ENCODE results near the gene CLDN9.

Gene CLDN9, protein sequence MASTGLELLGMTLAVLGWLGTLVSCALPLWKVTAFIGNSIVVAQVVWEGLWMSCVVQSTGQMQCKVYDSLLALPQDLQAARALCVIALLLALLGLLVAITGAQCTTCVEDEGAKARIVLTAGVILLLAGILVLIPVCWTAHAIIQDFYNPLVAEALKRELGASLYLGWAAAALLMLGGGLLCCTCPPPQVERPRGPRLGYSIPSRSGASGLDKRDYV

DNA sequence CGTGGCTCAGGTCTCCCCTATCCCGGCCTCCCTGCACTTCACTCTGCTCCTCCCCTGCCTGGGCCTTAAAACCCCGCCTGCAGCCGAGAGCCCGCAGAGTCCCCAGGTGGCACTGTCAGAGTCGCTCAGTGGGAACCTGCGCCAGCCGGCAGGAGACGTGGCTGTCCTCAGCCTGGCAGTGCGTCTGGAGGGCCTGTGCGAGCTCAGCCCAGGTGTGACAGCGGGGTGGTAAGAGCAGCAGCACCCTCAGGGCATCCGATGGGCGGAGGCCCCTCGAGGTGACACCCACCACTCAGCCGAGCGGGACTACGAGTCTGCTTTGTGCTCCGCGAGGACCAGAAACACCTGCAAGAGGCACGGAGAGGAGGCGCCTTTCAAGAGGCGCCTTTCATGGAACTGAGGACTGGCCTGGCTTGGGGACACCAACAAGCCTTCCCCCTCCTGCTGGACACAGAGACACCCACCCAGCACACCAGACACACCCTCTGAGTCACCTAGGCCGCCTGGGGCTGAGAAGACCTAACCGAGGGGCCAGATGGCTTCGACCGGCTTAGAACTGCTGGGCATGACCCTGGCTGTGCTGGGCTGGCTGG is at the start of gene CLDN9:
CLDN9 (plus strand) TSS at position 96 of the 593 bp plus-strand sequence; CDS start at position 536, 440 bp downstream.
- no peak for DNase-seq (ENCODE audit: low read depth in 3 of 3)

DNA sequence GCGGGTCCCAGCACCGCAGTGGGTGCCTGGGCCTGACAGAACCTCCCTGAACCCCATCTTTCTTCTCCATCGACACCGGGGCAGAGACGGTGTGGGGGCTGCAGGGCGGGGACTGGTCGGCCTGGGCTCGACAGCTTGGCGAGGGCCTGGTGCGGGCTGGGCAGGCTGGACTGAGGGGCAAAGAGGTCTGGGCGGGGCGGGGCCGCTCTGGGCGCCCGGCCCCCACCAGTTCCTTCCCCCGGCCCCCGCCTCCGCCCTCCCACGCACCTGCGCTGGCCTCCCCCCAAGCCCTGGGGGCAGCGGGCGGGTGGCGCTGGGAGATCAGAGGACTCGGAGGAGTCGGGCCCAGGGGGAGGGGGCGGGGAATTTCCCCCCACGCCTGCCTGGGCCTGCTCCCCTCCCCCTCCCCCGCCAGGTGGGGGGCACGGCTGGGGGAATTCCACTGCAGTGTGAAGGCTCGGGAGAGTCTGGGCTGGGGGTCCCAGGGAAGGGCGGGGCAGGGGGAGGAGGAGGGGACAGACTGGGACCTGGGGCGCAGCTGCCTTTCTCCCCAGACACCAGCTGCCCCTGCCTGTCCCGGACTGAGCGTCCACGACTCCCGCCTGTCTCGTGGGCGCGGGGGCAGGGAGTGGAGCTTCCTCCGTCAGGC is 49.5 kb upstream of the CLDN9 start:
- peak in 2 of 3 experiments; percentile 45 to 48 for DNase-seq (ENCODE audit: low read depth in 3 of 3)

DNA sequence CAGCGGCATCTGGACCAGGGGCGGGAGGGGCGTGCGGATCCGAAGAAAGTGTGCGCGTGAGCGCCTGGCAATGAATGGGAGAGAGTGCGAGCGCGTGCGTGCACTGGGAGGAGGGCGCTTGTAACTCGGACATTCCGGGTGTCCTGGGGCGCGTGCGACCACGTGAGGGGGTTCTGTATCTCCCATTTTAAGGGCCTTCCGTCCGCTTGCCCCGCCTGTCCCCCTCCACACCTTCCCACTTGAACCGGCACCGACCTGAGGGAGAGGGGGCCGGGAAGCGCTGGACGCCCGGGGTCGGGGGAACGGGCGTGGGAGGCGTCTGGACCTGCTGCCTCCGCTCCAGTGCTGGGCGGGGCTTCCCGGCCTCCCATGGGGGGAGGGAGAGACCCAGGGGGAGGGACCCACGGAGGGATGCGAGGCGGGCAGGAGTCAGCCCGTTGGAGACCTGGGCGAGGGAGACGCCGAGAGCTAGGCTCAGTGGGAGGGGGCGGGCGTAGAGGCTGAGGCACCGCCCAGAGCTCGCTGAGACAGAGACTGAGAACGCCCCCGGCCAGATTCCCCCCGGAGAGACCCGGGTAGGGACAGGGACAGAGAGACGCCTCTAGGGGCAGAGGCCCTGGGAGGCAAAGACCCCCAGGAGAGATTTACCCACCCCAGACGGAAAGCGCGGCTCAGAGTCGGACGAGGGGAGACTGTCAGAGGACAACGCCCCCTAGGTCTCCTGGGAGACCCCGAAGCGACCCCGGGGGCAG is 48.8 kb upstream of the CLDN9 start, which contains the start of gene KREMEN2:
KREMEN2 (plus strand) TSS at position 553 of the 752 bp plus-strand sequence. CDS start 246 bp downstream, outside the sequence.
- DNase-seq (ENCODE audit: low read depth in 3 of 3), result peak in 1 of 3 experiments; percentile 42

DNA sequence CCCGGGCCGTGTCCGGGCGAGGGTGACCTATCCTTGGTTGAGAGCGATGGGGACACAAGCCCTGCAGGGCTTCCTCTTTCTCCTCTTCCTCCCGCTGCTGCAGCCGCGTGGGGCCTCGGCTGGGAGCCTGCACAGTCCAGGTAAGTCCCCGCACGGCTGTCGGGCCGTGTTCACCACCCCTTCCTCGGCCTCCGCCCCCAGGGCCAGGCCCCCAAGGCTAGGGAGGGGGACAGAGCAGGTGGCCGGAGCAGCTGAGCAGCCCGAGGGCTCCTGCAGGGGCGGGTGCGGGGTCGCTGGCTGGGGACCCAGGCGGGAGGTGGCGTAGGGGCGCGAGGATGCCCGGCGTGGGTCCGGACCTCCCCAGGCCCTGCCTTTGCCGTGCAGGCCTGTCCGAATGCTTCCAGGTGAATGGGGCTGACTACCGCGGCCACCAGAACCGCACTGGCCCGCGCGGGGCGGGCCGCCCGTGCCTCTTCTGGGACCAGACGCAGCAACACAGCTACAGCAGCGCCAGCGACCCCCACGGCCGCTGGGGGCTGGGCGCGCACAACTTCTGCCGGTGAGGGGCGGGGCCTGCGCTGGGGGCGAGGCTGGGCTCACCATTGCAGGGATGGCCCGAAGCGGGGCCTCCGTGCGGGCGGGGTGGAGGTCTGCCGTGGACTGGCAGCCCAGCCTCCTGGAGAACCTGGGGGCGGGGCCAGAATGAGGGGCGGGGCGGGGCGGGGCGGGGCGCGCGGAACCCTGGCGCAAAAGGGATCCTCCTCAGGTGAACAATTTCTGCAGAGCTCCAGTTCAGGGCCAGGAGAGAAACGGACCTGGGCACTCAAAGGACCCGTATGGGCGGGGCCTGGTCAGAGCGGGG is 48.0 kb upstream of the CLDN9 start:
- DNase-seq (ENCODE audit: low read depth in 3 of 3), result peak in 1 of 3 experiments; percentile 38

DNA sequence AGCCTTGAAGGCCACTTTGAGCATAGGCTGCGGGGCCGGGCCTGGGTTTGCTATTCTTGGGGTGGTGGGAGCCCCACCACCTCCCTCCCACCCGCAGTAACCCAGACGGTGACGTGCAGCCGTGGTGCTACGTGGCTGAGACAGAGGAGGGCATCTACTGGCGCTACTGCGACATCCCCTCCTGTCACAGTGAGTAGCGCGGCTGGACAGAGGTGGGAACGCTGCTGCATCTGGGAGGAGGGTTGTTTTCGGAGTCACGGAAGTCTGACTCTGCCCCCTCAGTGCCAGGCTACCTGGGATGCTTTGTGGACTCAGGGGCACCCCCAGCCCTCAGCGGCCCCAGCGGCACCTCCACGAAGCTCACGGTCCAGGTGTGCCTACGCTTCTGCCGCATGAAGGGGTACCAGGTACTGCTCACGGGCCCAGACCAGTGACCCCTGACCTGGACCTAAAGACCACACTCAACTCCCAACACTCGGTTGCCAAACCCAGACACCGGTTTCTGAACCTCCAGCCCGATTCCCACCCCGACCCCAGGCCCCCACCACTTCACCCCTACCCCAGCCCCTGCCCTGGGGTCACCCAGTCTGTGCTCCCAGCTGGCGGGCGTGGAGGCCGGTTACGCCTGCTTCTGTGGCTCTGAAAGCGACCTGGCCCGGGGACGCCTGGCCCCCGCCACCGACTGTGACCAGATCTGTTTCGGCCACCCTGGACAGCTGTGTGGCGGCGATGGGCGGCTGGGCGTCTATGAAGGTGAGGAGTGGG is 46.5 kb upstream of the CLDN9 start:
- DNase-seq (ENCODE audit: low read depth in 3 of 3), result no peak

DNA sequence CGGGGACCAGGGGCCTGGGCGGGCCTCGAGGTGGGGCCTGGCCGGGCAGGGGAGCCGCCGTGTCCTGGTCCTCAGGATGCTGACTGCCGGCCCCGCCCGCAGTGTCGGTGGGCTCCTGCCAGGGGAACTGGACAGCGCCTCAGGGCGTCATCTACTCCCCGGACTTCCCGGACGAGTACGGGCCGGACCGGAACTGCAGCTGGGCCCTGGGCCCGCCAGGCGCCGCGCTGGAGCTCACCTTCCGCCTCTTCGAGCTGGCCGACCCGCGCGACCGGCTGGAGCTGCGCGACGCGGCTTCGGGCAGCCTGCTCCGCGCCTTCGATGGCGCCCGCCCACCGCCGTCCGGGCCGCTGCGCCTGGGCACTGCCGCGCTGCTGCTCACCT is 45.9 kb upstream of the CLDN9 start:
- no peak for DNase-seq (ENCODE audit: low read depth in 3 of 3)

DNA sequence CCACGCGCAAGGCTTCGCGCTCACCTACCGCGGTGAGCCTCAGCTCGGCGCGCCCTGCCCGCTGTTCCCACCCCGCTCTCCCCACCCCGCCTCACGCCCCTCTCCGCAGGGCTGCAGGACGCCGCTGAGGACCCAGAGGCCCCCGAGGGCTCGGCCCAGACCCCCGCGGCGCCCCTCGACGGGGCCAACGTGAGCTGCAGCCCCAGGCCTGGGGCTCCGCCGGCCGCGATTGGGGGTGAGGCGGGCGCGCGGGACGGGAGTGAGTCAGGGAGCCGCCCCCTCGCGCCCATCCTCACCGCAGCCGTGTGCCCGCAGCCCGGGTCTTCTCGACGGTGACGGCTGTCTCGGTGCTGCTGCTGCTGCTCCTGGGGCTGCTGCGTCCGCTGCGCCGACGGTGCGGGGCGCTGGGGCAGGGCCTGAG is 45.5 kb upstream of the CLDN9 start:
- DNase-seq (ENCODE audit: low read depth in 3 of 3), result no peak

DNA sequence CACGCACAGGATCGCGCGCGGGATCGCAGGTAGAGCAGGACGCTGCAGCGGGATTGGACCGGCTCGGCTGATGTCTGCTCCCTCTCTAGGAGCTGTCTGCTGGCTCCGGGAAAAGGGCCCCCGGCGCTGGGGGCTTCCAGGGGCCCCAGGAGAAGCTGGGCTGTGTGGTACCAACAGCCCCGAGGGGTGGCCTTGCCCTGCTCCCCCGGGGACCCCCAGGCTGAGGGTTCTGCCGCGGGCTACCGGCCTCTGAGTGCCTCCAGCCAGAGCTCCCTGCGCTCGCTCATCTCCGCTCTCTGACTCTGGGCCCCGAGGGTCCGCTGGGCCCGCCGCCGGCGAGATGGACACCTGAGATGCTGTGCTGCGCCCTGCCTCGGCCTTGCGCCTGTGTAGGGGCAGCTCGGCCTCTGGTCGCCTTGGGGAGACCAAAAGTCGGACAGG is 45.0 kb upstream of the CLDN9 start:
- DNase-seq (ENCODE audit: low read depth in 3 of 3), result no peak

DNA sequence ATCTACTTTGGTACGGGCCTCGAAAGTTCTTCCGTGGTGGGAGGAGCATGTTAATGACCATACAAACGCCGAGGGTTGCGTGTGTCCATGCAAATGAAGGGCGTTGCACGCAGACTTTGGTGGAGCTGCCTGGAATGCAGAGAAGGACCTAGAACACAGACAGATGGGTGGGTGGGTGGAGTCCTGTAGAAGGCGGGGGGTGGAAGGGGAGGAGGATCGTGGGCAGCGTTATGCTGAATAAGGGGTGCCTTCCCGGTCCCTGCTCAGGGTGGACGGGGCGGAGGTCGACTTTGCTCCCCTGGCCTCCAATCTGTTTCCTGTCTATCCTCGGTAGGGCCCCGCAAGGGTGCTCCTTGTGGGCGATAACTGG is 44.4 kb upstream of the CLDN9 start:
- DNase-seq (ENCODE audit: low read depth in 3 of 3), result no peak

DNA sequence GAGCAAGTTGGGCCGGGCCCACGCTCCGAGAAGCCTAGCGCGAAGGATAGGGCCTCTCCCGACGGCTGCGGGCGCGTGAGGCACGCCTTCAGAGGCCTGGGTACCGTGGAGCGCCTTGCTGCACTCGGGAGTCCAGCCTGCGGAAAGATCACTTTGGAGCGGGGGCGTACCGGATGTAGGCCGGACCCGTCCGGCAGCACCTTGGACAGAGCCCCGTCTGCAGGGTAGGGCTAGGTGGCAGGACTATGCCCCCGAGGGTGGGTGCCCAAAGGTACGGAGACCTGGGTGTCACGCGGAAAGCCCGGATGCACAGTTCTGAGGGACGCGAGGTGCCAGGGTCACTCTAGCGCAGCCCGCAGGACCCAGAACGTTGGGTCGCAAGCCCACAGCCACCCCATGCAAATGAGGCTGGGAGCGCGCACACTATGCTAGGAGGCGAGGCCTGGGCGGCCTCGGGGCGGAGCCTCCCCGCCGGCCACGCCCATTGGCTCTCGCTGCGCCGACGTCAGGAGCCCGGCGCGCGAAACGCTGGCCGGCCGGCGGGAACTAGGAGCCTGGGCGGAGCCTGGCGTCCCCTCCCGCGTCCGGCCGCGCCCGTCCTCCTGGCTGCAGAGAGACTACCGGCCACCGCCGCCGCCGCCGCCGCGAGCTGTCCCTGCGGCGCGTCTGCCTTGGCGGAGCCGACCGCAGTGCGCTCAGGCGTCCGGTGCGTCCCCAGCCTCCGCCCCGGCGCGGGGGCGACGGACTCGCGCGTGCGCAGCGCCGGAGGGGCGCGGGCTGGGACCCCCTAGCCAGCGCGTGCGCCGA is 43.8 kb upstream of the CLDN9 start, which contains the start of gene PAQR4:
PAQR4 (plus strand) TSS at position 611 of the 807 bp plus-strand sequence. CDS start 327 bp downstream, outside the sequence.
- DNase-seq (ENCODE audit: low read depth in 3 of 3), result peak; percentile 58 to 64 (median 58)

DNA sequence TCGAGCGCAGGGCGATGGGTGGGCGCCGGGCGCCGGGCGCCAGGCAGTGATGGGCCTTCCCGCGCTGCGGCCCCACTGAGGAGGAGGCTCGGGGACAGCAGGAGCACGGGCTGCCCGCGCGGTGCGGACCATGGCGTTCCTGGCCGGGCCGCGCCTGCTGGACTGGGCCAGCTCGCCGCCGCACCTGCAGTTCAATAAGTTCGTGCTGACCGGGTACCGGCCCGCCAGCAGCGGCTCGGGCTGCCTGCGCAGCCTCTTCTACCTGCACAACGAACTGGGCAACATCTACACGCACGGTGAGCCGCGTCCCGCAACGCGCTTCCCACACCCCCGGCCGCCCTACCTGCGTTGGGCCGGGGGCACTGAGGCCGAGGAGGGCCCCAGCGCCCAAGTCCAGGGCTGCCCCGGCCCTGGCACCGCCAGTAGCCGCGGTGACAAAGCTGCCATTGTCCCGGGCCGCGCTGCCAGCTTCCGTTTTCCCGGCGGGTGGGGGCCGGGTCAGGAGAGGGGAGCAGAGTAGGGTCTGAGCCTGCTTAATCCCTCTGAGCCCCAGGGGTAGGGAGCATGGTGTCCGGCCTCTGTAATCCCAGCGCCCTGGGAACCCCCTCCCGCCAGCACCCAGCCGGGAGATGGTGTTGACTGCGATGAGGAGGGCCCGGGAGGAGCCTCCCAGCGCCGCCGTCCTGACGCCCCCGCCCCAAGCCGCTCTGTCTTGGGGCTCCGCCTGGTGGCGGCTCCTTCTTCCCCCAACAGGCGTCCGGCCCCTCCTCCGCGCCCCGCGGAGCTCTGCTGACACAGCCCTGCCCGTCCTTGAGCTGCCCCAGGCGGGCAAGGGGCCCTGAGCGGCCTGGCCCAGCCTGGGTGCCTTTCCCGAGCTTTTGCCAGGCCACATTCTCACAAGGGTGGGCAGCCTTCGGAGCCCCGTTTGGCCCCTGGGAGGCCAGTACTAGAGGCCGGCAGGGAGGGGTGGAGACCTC is 42.9 kb upstream of the CLDN9 start:
- peak; percentile 50 to 55 (median 50) for DNase-seq (ENCODE audit: low read depth in 3 of 3)

DNA sequence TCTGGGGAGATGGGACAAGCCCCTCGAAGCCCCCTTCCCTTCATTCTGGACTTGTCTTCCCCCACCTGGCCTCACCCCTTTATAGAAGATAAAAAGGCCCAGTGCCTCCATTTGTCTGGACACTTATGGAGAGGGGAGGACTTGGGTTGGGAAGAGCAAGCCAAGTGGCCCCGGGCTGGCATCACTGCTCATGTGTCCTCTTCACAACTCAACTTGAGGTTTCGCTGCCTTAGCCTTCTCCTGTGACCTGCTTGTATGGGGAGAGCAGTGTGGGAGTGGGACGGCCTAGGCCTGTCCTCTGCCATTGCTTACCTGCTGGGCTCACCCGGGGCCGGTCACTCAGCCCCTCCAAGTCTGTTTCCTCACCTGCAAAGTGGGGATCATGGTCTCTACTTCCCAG is 42.2 kb upstream of the CLDN9 start:
- no peak for DNase-seq (ENCODE audit: low read depth in 3 of 3)

DNA sequence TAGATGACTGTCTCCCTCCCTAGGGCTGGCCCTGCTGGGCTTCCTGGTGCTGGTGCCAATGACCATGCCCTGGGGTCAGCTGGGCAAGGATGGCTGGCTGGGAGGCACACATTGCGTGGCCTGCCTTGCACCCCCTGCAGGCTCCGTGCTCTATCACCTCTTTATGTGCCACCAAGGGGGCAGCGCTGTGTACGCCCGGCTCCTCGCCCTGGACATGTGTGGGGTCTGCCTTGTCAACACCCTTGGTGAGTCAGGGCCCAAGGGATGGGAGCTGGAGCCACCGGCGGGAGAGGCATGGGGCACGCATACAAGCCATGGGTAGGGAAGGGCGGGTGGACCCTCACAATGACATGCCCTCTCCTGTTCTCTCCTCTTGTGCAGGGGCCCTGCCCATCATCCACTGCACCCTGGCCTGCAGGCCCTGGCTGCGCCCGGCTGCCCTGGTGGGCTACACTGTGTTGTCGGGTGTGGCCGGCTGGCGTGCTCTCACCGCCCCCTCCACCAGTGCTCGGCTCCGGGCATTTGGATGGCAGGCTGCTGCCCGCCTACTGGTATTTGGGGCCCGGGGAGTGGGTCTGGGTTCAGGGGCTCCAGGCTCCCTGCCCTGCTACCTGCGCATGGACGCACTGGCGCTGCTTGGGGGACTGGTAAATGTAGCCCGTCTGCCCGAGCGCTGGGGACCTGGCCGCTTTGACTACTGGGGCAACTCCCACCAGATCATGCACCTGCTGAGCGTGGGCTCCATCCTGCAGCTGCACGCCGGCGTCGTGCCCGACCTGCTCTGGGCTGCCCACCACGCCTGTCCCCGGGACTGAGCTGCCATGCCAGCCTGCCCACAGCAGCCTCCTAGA is 41.4 kb upstream of the CLDN9 start:
- DNase-seq (ENCODE audit: low read depth in 3 of 3), result no peak

DNA sequence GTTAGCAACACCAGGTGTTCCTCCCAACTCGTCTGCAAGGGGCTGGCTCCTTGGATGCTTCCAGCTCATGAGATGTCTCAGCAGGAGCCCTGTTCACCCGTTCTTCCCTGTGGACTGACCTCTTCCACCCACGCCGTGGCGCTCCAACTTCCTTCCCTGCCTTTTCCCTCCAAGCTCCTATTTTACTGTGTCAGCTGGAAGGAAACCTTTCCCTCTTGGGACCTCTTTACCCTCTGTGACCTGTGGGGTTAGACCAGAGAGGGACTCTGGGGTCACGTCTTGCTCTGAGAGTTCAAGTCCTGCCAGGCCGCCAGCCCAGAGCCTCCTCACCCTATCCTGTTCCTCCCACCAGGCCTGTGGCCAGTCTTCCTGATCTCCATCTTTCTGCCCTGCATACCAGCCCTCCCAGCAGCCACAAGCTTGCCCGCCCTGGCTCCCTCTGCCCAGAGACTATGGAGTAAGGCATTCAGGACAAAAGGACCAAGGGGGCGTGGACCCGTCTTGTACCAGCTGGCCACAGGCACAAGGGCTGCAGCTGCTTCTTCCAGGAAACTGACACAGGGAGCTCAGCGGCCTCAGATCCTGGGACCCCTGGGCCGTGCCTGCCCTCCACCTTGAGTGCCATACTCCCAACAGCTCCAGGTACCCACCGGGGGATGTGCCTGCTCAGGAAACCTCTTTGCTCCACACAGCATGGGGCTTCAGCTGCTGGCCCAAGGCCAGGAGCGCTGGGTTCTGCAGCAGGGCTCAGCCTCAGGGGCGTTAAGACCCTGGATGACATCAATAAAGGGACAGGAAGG is 40.5 kb upstream of the CLDN9 start:
- DNase-seq (ENCODE audit: low read depth in 3 of 3), result no peak

DNA sequence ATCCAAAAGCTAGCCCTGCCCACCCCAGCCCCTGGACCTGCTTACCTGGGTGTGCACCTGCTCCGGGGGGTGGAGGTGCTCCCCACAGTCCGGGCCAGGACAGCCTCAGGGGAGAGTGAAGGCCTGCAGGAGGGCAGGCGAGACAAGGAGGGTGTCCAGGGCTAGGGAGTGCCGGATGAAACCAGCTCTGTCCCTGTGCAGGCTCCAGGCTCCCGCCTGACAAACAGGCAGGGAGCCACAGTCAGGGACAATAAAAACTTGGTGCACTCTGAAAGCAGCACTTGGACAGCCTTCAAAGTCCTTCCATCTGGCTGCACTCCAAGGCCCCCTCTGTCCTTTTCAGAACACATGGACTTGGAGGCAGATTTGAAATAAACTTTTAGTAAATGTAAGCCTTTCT is 39.6 kb upstream of the CLDN9 start:
- no peak for DNase-seq (ENCODE audit: low read depth in 3 of 3)

DNA sequence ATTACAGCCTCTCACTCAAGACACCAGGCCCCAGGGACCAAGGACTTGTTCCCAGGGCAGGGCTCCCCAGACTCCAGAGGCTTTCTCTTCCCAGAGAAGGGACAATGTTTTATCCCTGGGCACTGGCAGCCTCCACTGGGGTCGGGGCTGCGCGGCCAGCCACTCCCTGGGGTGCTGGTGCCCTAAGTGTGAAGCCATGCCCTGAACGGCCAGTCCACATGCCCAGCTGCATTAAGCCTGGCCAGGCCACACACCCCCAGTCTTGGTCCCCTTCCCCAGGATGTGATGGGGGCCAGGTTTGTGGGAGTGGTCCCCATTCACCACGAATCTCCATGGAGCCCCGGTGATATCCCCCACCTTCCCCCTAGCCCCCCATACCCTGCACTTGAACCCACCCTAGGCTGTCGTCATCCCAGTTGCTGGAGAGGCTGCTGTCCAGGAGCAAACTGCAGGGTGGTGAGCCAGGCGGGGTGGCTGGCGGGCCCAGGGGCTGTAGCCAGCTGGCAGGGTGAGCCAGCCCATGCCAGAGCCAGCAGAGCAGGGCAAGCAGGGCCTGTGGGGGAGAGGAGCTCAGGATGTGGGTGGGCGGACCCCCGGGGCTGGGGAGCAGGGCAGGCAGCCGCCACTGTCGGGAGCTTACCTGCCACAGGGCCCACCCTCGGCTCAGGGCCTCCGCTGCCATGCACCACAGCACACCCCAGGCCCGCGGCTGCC is 39.0 kb upstream of the CLDN9 start:
- no peak for DNase-seq (ENCODE audit: low read depth in 3 of 3)
